Endometrium (tissue), 2 donors: ENCODE data around the gene MARVELD1.

Experiments used
- FAIRE-seq: peaks from 2 replicates; lab custom pipeline; 2012; peaks lifted over from hg19 to GRCh38; lab: Jason Lieb, UNC
- donor health status: control.
- donor health status: control.

The MARVELD1 gene

GRCh38 chr10:97721871-97722780 lies 8.6 kb downstream of the MARVELD1 start:
- no peak for FAIRE-seq

GRCh38 chr10:97723001-97723400 lies 9.5 kb downstream of the MARVELD1 start:
- FAIRE-seq = no peak

- FAIRE-seq = no peak
Observed at GRCh38 chr10:97724341-97724941, 10.9 kb downstream of the MARVELD1 start.

GRCh38 chr10:97726636-97727178 lies 13.2 kb downstream of the MARVELD1 start:
- no peak for FAIRE-seq

- FAIRE-seq = no peak
Observed at GRCh38 chr10:97729014-97729413, 15.5 kb downstream of the MARVELD1 start.

- FAIRE-seq = peak; percentile 46
Observed at GRCh38 chr10:97731346-97732051, 18.0 kb downstream of the MARVELD1 start.

GRCh38 chr10:97732052-97732359 lies 18.5 kb downstream of the MARVELD1 start:
- FAIRE-seq = no peak

GRCh38 chr10:97733256-97733655 lies 19.7 kb downstream of the MARVELD1 start:
- no peak for FAIRE-seq

- no peak for FAIRE-seq
Observed at GRCh38 chr10:97734021-97734420, 20.5 kb downstream of the MARVELD1 start.

GRCh38 chr10:97736403-97736901 lies 22.9 kb downstream of the MARVELD1 start:
- FAIRE-seq = no peak

GRCh38 chr10:97736902-97737769 lies 23.6 kb downstream of the MARVELD1 start, which contains the start of gene ZFYVE27:
Gene ZFYVE27, plus strand, starts transcription at chr10:97737128. Its CDS starts 1,350 bp downstream, at chr10:97738478.
- peak; percentile 53 for FAIRE-seq

- no peak for FAIRE-seq
Observed at GRCh38 chr10:97737770-97738265, 24.3 kb downstream of the MARVELD1 start.

- no peak for FAIRE-seq
Observed at GRCh38 chr10:97738616-97739015, 25.1 kb downstream of the MARVELD1 start.

GRCh38 chr10:97740613-97741012 lies 27.1 kb downstream of the MARVELD1 start:
- FAIRE-seq = no peak

- FAIRE-seq = no peak
Observed at GRCh38 chr10:97743169-97743943, 29.8 kb downstream of the MARVELD1 start.

GRCh38 chr10:97744405-97745035 lies 31.0 kb downstream of the MARVELD1 start:
- no peak for FAIRE-seq

GRCh38 chr10:97747573-97747972 lies 34.0 kb downstream of the MARVELD1 start:
- FAIRE-seq = no peak

GRCh38 chr10:97748116-97748515 lies 34.6 kb downstream of the MARVELD1 start:
- FAIRE-seq = no peak

- no peak for FAIRE-seq
Observed at GRCh38 chr10:97752956-97753355, 39.4 kb downstream of the MARVELD1 start.

GRCh38 chr10:97754726-97755125 lies 41.2 kb downstream of the MARVELD1 start:
- FAIRE-seq = no peak
